Retina (tissue), 1 donor: Measurements from ENCODE around the gene LRPAP1.

Experiments
- DNase-seq: peaks from one replicate; pipeline ENCODE4 v3.0.0-alpha.2; 2016

LRPAP1 gene

GRCh38 chr4:3484057-3484973 lies 47.9 kb downstream of the LRPAP1 start:
- peak; percentile 32 for DNase-seq

DNA sequence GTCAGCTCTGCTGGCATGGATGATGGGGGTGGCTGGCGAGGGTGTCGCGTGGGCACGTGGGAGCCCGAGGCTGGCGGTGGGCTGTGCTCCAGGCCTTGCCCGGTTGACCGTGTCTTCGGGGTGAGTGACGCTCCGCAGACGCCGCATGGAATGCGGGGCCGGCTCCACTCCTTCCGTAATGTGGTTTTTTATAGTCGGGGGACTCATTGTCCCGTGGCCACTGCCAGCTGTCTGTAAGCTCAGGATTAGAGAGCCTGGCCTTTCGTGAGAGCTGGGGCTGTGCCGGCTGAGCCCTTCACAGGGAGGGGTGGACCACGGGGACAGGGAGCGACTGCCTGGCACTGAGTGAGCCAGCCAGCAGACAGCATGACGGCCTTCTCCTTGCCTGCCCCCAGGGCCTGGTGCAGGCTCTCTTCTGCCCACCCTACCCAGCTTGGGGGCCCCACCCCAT lies 48.7 kb downstream of the LRPAP1 start:
- peak; percentile 55 for DNase-seq

GRCh38 chr4:3482707-3483106 lies 49.5 kb downstream of the LRPAP1 start:
- no peak for DNase-seq

- DNase-seq: peak; percentile 43
These were observed 50.3 kb downstream of the LRPAP1 start for GRCh38 chr4:3481783-3482393.

DNA sequence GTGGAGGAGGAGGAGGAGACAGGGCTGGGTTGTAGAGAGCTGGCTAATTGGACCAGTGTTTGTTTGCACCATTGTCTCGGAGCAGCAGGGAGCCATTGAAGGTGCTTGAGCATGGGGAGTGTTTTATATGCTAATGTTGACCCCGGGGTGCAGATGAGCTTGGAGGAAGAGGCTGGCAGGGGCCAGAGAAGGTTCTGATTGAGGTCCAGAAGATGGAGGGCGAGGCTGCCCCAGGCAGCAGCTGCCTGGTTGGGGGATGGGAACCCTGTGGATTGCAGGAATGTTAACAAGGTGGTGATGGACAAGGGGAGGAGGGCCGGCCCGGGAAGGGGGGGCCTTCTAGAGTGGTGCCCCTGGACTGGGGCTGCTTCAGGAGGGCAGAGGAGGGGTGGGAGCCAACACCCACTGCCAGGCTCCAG lies 51.1 kb downstream of the LRPAP1 start:
- DNase-seq: no peak

- DNase-seq: peak; percentile 95
These were observed 51.6 kb downstream of the LRPAP1 start for GRCh38 chr4:3480528-3481112.

- no peak for DNase-seq
These were observed 52.7 kb downstream of the LRPAP1 start for GRCh38 chr4:3479358-3480101.

- peak; percentile 44 for DNase-seq
These were observed 53.5 kb downstream of the LRPAP1 start for GRCh38 chr4:3478446-3479357.

DNA sequence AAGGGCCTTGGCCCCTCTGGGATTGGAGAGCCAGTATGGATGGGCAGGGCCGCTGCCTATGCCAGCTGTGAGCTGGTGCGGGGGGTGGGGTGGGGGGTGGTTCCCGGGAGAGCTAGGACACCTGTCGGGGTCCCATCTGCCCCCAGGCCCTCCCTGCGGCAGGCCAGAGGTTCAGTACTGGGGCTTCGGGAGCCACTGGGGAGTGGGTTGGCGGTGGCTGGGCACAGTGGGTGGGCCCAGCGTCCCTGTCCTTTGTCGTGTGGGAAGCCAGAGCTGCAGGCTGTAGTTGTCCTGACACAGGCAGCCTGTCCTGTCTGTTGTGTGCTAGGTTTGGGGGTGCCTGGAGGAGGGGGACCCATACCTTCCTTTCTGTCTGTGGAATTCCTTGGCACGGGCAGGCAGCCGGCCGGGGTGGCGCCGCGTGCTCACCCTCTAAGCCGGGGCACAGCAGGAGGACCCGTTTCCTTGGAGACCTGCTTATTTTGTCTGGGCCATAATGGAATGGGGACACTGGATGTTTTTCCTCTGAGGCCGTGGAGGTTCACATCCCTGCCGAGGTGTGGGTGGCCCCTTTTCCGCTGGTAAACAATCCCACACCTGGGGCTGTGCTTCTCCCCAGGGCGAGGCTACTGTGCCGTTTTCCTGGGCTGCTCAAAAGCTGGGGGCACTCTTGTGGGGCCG lies 54.3 kb downstream of the LRPAP1 start:
- DNase-seq: peak; percentile 77

- DNase-seq: no peak
These were observed 55.1 kb downstream of the LRPAP1 start for GRCh38 chr4:3476936-3477749.

DNA sequence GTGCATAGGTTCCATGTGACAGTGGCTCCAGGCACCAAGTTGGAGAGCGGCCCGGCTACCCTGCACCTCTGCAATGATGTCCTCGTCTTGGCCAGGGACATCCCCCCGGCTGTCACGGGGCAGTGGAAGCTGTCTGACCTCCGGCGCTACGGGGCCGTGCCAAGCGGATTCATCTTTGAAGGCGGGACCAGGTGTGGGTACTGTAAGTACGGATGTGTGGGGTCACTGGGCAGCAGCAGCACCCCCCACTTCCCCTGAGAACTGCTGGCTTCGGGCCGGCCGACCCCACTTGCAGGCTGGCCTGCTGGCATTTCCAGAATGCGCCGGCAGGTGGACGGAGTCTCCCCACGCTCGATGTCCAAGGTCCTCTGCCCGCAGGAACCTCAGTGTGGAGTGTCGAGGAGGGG lies 55.9 kb downstream of the LRPAP1 start:
- DNase-seq: no peak

DNA sequence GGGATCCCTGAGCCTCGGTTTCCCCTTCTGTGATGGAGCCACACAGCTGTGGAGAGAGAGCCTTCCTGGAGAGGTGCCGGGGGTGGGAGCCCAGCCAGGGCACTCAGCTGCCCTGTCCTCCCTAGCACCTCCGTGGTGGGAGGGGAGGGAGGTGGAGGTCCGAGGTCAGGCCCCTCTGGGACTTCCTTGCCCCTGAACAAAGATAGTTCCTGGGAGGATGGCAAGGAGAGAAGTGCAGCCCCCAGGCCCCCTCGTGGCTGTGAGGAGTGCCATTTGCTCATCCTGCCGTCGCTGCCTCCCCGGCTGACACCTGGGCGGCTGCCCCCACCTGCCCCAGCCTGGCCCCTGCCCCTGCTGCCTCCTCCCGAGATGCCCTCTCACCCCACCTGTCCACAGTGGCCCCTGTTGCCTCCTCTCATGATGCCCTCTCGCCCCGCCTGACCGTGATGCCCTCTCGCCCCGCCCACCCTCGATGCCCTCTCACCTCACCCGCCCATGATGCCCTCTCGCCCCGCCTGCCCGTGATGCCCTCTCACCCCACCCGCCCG lies 56.4 kb downstream of the LRPAP1 start:
- DNase-seq: no peak

- DNase-seq: no peak
These were observed 57.0 kb downstream of the LRPAP1 start for GRCh38 chr4:3475041-3475712.

DNA sequence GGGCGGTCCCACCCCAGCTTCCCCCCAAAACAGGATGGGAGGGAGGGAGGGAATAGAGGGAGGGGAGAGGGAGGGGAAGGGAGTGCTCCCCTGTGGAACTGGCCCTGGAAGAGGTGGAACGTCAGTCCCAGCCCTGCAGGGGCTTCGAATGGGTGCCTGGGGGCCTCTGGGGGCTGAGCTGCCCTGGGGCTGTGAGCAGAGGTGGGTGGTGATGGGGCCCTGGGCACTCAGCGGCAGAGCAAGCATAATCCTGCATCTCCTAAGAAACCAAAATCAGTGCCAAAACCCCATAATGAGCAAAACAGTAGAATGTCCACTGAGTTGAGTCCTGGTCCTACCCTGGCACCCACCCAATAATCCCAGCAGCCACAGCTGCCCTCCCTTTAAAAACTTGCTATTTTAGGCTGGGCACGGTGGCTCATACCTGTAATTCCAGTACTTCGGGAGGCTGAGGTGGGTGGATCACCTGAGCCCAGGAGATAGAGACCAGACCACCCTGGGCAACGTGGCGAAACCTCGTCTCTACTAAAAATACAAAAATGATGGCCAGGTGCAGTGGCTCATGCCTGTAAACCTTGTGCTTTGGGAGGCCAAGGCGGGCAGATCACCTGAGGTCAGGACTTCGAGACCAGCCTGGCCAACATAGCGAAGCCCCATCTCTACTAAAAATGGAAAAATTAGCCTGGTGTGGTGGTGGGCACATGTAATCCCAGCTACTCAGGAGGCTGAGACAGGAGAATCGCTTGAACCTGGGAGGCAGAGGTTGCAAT lies 58.0 kb downstream of the LRPAP1 start:
- DNase-seq: no peak

DNA sequence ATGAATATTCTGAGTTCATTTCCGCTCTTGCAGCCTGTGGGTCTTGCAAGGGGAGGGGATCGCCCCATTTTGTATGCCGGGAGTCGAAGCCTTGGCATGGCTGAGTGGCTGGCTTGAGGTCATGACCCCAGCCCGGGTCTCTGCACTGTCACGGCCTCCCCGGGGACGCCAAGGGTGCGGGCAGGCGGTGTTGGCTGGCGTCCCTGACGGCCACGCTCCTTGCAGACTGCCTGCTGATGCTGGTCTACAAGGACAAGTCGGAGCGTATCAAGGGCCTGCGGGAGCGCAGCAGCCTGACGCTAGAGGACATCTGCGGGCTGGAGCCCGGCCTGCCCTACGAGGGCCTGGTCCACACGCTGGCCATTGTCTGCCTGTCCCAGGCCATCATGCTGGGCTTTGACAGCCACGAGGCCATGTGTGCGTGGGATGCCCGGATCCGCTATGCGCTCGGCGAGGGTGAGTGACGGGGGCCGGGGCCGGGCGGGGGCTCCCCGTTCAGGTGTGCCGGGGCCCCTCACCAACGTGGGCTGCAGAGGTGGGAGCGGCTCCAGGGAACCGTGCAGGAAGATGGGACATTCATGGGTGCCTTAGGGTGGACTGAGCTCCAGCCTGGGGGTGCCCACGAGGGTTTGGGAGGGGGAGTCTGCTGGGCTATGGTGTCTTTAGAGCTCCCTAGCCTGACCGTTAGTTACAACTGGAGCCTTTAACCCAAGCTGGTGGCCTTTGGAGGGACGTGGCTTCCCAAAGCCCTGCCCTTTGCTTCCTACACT lies 58.9 kb downstream of the LRPAP1 start:
- peak; percentile 42 for DNase-seq

- peak; percentile 14 for DNase-seq
These were observed 59.6 kb downstream of the LRPAP1 start for GRCh38 chr4:3472411-3473141.

DNA sequence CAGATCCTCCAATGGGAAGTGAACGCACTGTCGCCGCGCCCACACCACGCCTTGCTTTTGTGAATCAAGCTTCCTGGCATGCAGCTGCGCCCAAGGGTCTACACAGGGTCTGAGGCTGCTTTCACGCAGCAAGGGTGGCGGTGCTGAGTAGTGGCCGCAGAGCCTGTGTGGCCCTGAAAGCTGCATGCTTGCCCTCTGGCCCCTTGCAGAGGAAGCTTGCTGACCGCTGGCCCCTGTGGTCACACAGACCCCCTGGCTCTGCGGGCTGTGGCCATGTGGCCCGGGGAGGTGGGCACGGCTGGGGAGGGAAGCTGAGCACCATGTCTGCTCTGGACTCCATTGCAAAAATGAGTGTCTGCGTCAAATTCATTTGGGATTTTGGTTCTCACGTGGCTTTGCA lies 60.3 kb downstream of the LRPAP1 start:
- no peak for DNase-seq
